AG04450 (cell line): ENCODE data around the gene MARS1. TPM values are rescaled to one million over a fixed set of nuclear protein-coding genes. Genes with fewer than 3 reads are reported as not detected.

Experiments
- CTCF ChIA-PET: fragments of 300-600, 350-600 bp; formaldehyde crosslinking; extraction: SDS; loops from one replicate; lab custom pipeline; 2022; ENCODE audit warnings: antibody characterized with exemption, inconsistent platforms; lab: Charles Lee
- POLR2A ChIA-PET: fragments of 350-600 bp; formaldehyde crosslinking; extraction: SDS; loops from one replicate; lab custom pipeline; 2021; ENCODE audit warnings: antibody characterized with exemption, inconsistent platforms; lab: Yijun Ruan, JAX
- DNase-seq: peaks from one replicate; pipeline ENCODE4 v3.0.0-alpha.2; 2011; ENCODE audit warnings: low read depth, low spot score
- H3K27ac ChIP-seq: one replicate; pipeline ENCODE4 v1.5.1; 2012; ENCODE audit warnings: low read depth, low read length, control low read depth
- H3K27me3 ChIP-seq: one replicate; pipeline ENCODE4 v1.6.0; 2012; ENCODE audit warnings: low read length; ENCODE audit not compliant: control insufficient read depth, insufficient read depth
- H3K4me3 ChIP-seq: 2 replicates; pipeline ENCODE4 v1.5.1; 2011; ENCODE audit warnings: mild to moderate bottlenecking, low read depth, low read length, control low read depth
- H3K9me3 ChIP-seq: 2 replicates; pipeline ENCODE4 v1.5.1; 2012; ENCODE audit warnings: low read length; ENCODE audit not compliant: control insufficient read depth, insufficient read depth
- CTCF ChIP-seq: IDR thresholded peaks from 2 replicates; pipeline ENCODE4 v1.5.1; 2011; ENCODE audit warnings: low read depth, low read length, control low read depth, inconsistent platforms
- polyA plus RNA-seq: library from polyadenylated mRNA; depleted of rRNA; stranded (reverse); fragments of >200 nt; gene quantifications from 2 replicates; pipeline ENCODE4 v1.2.3, GENCODE V29; 2011; rRNA removed
- small RNA-seq: library from RNA; depleted of rRNA; stranded (forward); fragments of <200 nt; gene quantifications from one replicate; pipeline ENCODE3, GENCODE V24; 2012; ENCODE audit warnings: low read depth; ENCODE audit not compliant: insufficient read length

Gene MARS1
- polyA plus RNA-seq, 1 experiment: 236 TPM

- CTCF ChIA-PET: interaction anchor here (2.1 kb wide), 1 partner anchor 19 kb away, joined by 11 read pairs; no protein-coding TSS in a partner anchor
- H3K27me3 ChIP-seq: peaks cover 21% of the 10 kb centered on the region
These were observed 76.4 kb downstream of the MARS1 start for GRCh38 chr12:57564178-57564740.

More at GRCh38 chr12:57564178-57564740, 76.4 kb downstream of the MARS1 start:
- H3K4me3 ChIP-seq: no peak overlapping the region
- H3K9me3 ChIP-seq: no peaks in the 10 kb centered on the region
- no peak for TF ChIP-seq CTCF
- no peak for DNase-seq
- POLR2A ChIA-PET: interaction anchor here (0.6 kb wide), 1 partner anchor 12 kb away, joined by 4 read pairs; no protein-coding TSS in a partner anchor
- no peak overlapping the region for H3K27ac ChIP-seq

Small RNAs within 50 kb of the gene (small RNA-seq; reads per million reads assigned to genes)
- not detected for gene MIR616

Other genes starting within 250 kb of the MARS1 start
- 0.25 and 0.65 TPM in 2 replicates for gene STAC3, start 236.9 kb upstream of the MARS1 start, polyA plus RNA-seq
- gene R3HDM2, start 57.0 kb upstream of the MARS1 start, polyA plus RNA-seq: 19.3 and 20.0 TPM in 2 replicates
- gene INHBC, start 53.3 kb upstream of the MARS1 start, polyA plus RNA-seq: not detected in 2 replicates
- 10.8 TPM in 2 replicates for gene INHBE, start 32.8 kb upstream of the MARS1 start, polyA plus RNA-seq
- 8.3 and 9.7 TPM in 2 replicates for gene GLI1, start 28.3 kb upstream of the MARS1 start, polyA plus RNA-seq
- 1.2 TPM in 2 replicates for gene ARHGAP9, start 8.2 kb upstream of the MARS1 start, polyA plus RNA-seq
- gene DDIT3, start 32.4 kb downstream of the MARS1 start, polyA plus RNA-seq: 64.9 and 69.0 TPM in 2 replicates
- 3.3 and 4.9 TPM in 2 replicates for gene MBD6, start 34.8 kb downstream of the MARS1 start, polyA plus RNA-seq
- gene DCTN2, start 59.1 kb downstream of the MARS1 start, polyA plus RNA-seq: 146 and 160 TPM in 2 replicates
- gene KIF5A, start 62.0 kb downstream of the MARS1 start, polyA plus RNA-seq: 0.38 and 0.45 TPM in 2 replicates
- 29.7 and 33.1 TPM in 2 replicates for gene PIP4K2C, start 103.1 kb downstream of the MARS1 start, polyA plus RNA-seq
- 24.8 and 32.0 TPM in 2 replicates for gene DTX3, start 116.8 kb downstream of the MARS1 start, polyA plus RNA-seq
- 23.4 and 26.0 TPM in 2 replicates for gene ARHGEF25, start 123.4 kb downstream of the MARS1 start, polyA plus RNA-seq
- gene B4GALNT1, start 145.1 kb downstream of the MARS1 start, polyA plus RNA-seq: 1.8 and 2.5 TPM in 2 replicates
- gene OS9, start 206.1 kb downstream of the MARS1 start, polyA plus RNA-seq: 309 and 310 TPM in 2 replicates